Activated naive CD4-positive, alpha-beta T cell treated with Interleukin-2 at 50 U/mL for 16 hours (primary cell): ENCODE data around the gene CALD1.

Source experiments
- DNase-seq: peaks from one replicate; pipeline ENCODE4 v3.0.0-alpha.2; 2020

The CALD1 gene

DNA sequence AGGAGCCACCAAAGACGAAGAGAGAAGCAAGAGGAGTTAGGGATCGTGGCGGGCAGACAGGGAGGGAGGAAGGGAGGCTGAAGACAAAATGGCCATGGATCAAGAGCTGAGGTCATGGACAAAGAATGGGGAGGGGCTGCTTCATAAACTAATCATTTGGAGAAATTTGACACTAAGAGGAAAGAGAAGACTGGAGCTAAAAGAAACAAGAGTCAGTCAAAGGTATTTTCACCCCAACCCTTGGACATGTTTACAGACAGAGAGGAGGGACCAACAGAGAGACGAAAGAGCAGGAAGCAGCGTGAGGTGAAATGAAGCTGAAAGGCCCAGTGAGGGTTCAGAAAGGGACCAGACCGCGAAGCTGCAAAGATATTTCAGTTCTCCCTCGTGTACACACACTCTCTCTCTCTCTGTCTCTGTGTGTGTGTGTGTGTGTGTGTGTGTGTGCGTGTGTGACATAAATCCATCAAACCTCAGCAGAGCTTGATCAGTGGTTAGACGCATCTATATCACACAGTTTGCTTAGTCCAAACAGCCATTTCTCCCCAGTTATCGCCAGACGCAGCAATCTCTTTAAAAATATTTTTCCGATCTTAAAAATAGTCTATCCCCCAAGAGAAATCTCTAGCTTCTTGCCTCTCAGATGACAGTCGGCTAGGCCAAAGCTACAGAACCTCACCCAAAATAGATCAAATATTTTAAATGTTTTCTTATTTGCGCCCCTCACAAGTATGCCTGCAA, 12.5 kb upstream of the CALD1 start:
- no peak for DNase-seq

GRCh38 chr7:134767520-134768168, 11.8 kb upstream of the CALD1 start:
- no peak for DNase-seq

- DNase-seq, result no peak
Observed at GRCh38 chr7:134768243-134768642, 11.2 kb upstream of the CALD1 start.

DNA sequence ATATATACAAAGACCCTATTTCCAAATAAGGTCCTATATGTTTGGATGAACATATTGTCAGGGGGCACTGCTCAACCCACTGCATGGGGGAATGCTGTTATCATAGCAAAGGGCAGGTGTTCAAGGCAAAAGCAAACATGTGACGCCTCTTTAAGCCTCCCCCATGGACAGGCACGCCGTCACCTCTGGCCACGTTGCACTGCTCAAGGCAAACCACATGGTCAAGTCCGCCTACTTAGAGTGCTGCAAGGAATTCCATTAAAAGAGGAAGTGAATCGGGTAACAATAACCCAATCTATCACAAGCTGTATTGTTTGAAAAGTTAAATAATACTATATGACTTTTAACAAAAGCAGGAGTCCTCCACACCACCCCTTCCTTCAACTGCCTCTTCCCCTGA, 8.8 kb upstream of the CALD1 start:
- DNase-seq, result no peak

- no peak for DNase-seq
Observed at GRCh38 chr7:134771111-134771510, 8.3 kb upstream of the CALD1 start.

- no peak for DNase-seq
Observed at GRCh38 chr7:134771889-134772288, 7.5 kb upstream of the CALD1 start.

DNA sequence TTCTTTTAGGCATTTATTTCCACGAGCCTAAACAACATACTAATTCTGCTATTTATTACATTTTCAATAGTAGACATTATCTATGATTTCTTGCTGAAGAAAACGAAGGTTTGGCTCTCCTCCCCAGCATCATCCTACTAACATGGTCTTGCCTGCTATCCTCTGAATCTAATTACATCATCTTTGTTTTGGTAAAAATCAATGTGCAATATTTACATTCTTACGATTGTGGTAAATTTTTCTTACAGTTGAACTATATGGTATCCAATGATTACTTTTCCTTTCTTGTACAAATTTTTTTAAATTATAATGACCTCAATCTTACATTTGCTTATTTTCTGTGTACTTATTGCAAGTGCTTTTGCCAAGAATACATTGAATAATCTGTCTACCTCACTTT, 7.0 kb upstream of the CALD1 start:
- DNase-seq, result no peak

GRCh38 chr7:134773164-134773563, 6.3 kb upstream of the CALD1 start:
- no peak for DNase-seq

GRCh38 chr7:134774119-134774518, 5.3 kb upstream of the CALD1 start:
- DNase-seq, result no peak

- DNase-seq, result no peak
Observed at GRCh38 chr7:134777470-134777869, 2.0 kb upstream of the CALD1 start.

DNA sequence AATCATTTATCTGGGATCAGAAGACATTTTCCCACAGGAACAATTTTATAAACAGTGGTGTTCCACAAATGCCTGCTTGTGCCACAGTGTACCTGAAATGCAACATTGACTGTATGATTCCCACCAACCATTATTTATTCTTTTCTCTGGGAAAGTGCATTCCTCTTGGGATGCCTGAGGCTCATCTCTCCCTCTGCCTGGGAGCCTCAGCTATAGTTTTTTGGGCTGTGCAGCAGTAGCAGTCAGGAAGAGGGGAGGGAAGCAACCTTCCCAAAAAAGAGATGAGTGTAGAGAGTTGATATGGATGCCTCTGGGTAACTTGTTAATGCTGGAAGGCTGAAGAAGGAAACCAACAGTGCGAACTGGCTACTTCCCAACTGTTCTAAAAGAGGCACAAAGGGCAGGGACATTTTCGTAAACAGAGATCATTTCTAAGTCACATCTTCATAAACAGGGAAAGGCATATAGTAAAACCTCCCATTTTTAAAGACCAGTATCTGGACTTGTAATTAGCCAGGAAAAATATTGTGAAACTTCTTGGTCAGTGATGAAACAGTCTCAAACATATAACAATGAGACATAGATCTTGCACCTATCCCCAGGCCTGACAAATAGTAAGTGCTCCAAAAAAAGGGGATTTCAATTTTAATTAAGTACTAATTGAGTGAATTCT, 1.4 kb upstream of the CALD1 start:
- DNase-seq, result no peak

DNA sequence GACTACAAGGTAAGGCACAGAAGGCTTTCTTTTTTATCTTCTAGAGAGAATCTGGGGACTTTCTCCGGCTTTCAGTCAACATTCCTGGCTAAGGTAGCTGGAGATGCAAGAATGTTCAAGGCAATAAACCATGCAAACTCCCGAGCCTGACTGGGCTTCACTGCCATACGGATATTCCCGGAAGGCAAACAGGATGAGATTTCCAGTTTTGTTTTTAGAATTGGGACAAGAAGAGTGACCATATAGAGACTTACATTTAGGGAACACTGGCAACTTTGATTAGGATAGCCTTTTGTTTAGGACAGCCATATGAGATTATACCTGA, 269 bp downstream of the CALD1 start:
- no peak for DNase-seq

GRCh38 chr7:134780166-134780828, 863 bp downstream of the CALD1 start:
- DNase-seq, result no peak

DNA sequence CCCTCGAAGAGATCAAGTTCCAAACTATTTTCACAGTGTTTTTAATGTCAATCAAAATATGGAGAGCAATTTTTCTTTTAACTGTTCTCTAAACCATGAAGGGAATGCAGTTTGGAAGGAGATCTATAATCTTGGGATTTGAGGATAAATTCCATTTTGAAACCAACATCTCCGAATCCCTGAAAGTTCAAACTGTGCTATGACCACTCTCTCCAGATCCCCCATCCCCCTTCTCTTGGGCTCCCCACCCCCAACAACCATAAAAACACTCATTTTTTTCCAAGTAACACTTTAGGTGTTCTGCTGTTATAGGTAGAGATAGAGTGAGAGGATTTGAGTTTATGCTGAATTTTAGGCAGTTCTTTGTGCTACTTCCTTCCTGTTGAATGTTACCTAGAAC, 1.7 kb downstream of the CALD1 start:
- DNase-seq, result no peak

GRCh38 chr7:134782121-134782623, 2.7 kb downstream of the CALD1 start:
- DNase-seq, result no peak

GRCh38 chr7:134783294-134784069, 4.0 kb downstream of the CALD1 start:
- DNase-seq, result no peak

DNA sequence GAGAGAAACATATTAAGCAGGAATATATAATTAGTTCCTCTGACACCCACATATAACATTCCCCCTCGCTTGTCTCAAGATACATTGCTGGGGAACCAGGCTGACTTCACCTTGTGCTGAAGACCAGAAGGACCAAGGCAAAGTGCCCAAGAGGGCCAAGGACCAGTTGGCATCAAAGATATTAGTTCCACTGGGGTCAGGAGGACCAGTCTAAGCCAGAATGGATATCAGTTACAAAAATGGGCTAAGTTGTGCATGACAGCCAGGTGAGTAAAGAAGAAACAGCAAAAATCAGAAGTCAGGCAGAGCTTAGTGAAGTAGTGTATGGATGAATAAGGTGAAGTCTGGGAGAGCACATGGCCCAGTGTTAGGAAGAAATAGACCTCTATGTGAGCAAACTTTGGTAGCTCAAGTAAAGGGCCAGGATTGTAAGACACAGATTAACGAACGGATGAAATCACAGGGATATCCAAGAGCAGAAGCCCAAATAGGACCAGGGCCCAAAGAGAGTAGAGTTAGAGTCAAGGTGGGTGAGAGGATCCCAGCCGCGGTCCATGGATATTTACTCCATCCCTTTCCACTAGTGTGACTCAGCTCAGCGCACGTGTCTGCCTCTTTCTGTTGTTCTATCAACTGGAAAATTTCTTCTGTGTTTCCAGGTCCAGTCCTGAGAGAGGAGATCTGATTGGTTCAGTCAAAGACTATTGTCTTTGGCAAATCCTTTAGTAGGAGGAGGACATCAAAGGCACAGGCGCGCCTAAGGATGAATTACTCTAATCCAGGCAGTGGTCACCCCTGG, 5.0 kb downstream of the CALD1 start:
- DNase-seq, result no peak

DNA sequence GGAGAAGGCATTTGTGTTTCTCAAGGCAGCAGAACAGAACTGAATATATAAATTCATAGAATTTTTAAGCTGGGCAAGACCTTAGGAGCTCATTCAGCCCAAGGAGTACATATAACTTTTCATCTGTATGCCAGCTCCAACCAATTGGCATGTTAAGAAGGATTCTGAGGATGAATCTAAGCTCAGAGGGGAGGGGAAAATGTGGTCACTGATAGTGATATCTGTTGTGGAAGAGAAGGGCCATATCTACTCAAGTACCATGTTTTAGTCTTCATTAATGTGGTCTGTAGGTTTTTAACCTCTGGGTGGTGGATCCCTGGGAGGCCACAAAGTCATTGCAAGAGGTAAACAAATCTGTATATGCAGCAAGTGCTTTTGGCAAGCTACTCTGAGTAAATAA, 6.4 kb downstream of the CALD1 start:
- DNase-seq, result no peak

DNA sequence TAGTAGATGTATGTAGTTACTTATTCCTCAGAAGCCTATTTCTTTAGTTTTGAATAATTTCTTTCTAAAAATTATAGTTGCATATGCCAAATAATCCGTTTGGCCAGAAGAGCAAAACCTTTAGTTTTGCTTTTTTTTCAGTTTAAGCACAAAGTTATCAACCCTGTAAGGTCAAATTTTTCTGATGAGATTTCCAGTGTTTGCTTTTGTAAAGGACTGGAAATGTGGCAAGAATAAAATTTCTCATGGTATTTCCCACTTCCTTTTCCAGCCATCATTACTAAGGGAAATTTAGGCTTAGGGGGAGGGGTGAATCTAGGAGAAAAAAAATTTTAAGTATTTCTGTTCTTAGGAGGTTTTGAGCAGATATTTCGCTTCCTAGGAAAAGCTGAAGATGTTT, 7.6 kb downstream of the CALD1 start:
- no peak for DNase-seq

DNA sequence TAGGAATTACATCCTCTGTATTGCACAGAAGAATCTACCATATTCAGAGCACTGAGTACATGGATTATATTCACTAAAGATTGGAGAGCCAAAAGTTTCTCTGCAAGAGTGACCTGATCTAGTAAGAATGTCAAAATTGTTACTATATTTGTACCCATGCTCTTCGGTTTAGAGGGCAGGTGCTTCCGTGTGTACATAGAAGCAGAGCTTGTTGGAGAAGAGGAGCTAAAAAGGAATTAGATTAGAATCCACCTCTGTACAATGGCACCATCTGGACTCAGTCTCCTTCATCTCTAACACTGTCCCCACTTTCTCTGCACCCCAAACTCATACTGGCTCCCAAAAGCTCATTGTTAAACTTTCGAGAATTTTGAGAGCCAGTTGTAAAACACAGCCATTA, 8.3 kb downstream of the CALD1 start:
- no peak for DNase-seq

DNA sequence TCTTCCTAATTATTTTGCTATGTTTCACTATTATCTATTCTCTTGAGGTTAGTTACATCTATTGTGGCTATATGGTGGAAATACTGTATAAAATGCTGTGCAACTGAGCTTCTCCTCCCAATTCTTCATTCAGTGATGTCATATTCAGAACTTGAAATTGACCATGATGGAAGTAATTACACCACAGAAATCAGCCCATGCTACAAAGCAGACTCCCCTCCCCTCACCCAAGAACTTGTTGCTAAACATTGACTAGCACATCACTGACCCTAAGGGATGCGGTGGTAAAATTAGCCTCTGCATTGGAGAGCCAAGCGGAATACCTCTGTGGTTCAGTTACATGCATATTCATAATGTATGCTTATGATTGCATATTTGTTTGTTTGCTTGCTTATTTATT, 8.8 kb downstream of the CALD1 start:
- no peak for DNase-seq
